Transverse colon (tissue), 4 donors: ENCODE measurements around the gene ABCA5. TPM values are rescaled to one million over a fixed set of nuclear protein-coding genes. Genes with fewer than 3 reads are reported as not detected.

Experiments used
- DNase-seq: peaks from one replicate; pipeline ENCODE4 v3.0.0-alpha.2; 2019
- H3K27ac ChIP-seq, 4 donors: fragments of 200-600 bp; sonication (generic); 2 replicates each; pipeline ENCODE4 v1.5.1; 2016 to 2018; ENCODE audit warnings: inconsistent platforms in 4 of 4
- H3K27me3 ChIP-seq: fragments of 200-600 bp; sonication (generic); 2 replicates; pipeline ENCODE4 v1.5.1; 2017; ENCODE audit warnings: inconsistent platforms
- H3K36me3 ChIP-seq, 4 donors: fragments of 200-600 bp; sonication (generic); 2 replicates each; pipeline ENCODE4 v1.5.1; 2017 to 2019; ENCODE audit warnings: inconsistent platforms in 4 of 4
- H3K4me1 ChIP-seq, 4 donors: fragments of 200-600 bp; sonication (generic); 2 replicates each; pipeline ENCODE4 v1.5.1; 2017 to 2020; ENCODE audit warnings: inconsistent platforms in 4 of 4
- H3K4me3 ChIP-seq, 4 donors: fragments of 200-600 bp; sonication (generic); 1 replicate in 1 of 4; 2 replicates in 3 of 4; pipeline versions ENCODE4 v1.5.1 to v1.6.1; 2017 to 2019; ENCODE audit warnings: inconsistent platforms in 4 of 4
- H3K9me3 ChIP-seq, 2 donors: fragments of 200-600 bp; sonication (generic); 2 replicates each; pipeline ENCODE4 v1.5.1; 2017 to 2019; ENCODE audit warnings: inconsistent platforms in 2 of 2
- CTCF ChIP-seq, 5 experiments: fragments of 200-600 bp in 3 of 5; fragments of 450-650 bp in 2 of 5; sonication (generic) in 3 of 5; IDR thresholded peaks; 1 replicate in 2 of 5; 2 replicates in 3 of 5; pipeline ENCODE4 v1.5.1; 2016 to 2017; ENCODE audit warnings: antibody characterized with exemption in 5 of 5, inconsistent platforms in 3 of 5, mild to moderate bottlenecking in 2 of 5, moderate library complexity in 1 of 5
- EP300 ChIP-seq: sonication (generic); formaldehyde crosslinking; IDR thresholded peaks from one replicate; pipeline ENCODE4 v1.6.1; 2017; ENCODE audit warnings: antibody characterized with exemption, low read depth
- POLR2A ChIP-seq: fragments of 450-650 bp; IDR thresholded peaks from one replicate; pipeline ENCODE4 v1.6.1; 2016; ENCODE audit warnings: antibody characterized with exemption, mild to moderate bottlenecking, moderate library complexity
- POLR2AphosphoS5 ChIP-seq, 3 donors: sonication (generic); formaldehyde crosslinking; IDR thresholded peaks; one replicate each; pipeline ENCODE4 v1.6.1; 2016; ENCODE audit warnings: antibody characterized with exemption in 3 of 3
- WGBS, 2 donors: methylation state at CpG; one replicate each; pipeline ENCODE4 v1.1.5; 2018; ENCODE audit warnings: low coverage in 1 of 2; 5-methylcytosine and 5-hydroxymethylcytosine counted together
- in situ Hi-C, 4 donors: fragments of 200-750 bp; cut with MboI; loops; one replicate each; pipeline versions ENCODE4 v1.15.0 to v1.15.1; 2017; ENCODE audit warnings: low sequenced_read_pairs in 3 of 4, low pct_ligation_motif_present in 1 of 4, low pct_unique_long_range_greater_than_20kb in 1 of 4
- intact Hi-C: fragments of 100-400 bp; cut with DNase I; formaldehyde crosslinking; loops from one replicate; pipeline ENCODE4 v1.15.1; 2023; ENCODE audit warnings: low total_unique reads
- total RNA-seq, 4 donors: library from RNA; depleted of rRNA; stranded (reverse); fragments of >200 nt; gene quantifications; one replicate each; pipeline ENCODE4 v1.1.0, GENCODE V29; 2016

Gene ABCA5
- total RNA-seq, 4 donors from 2014 or later = 17.3 to 173 (median 125) TPM

- Histone ChIP-seq H3K9me3 (no peaks in the 10 kb centered on the region), H3K4me3 (no peak overlapping the region), H3K4me1 (no peaks in the 10 kb centered on the region), H3K27me3 (no peaks in the 10 kb centered on the region), H3K36me3 (peaks cover 0 to 19% (median 0%) of the 10 kb centered on the region in 4 donors), H3K27ac (no peak overlapping the region)
- DNase-seq = no peak
- intact Hi-C loops (loop anchor here (5.0 kb wide), 1 partner anchor 464 kb away; no protein-coding TSS in a partner anchor), in situ Hi-C loops (loop anchor here in 3 of 4 donors (10.0 to 25.0 kb wide), 2 partner anchors 471 to 709 kb away; no protein-coding TSS in a partner anchor)
- WGBS, 2 donors = 53 to 75% methylated on average over 1 of the region's 1 CpG
- TF ChIP-seq CTCF (IDR thresholded peaks at IDR 0.05) = no peak
- TF ChIP-seq EP300 = no peak
- TF ChIP-seq POLR2AphosphoS5 (IDR thresholded peaks at IDR 0.05) = no peak
- TF ChIP-seq POLR2A = no peak
Observed at GRCh38 chr17:69246202-69246601, 80.7 kb downstream of the ABCA5 start.

GRCh38 chr17:69245617-69246016 lies 81.3 kb downstream of the ABCA5 start:
- TF ChIP-seq CTCF (IDR thresholded peaks at IDR 0.05) = no peak
- no peak for TF ChIP-seq POLR2A
- no peak for TF ChIP-seq POLR2AphosphoS5 (IDR thresholded peaks at IDR 0.05)
- no peak for TF ChIP-seq EP300
- in situ Hi-C loops = loop anchor here in 3 of 4 donors (10.0 to 25.0 kb wide), 2 partner anchors 471 to 708 kb away; no protein-coding TSS in a partner anchor
- WGBS, 2 donors = 64 to 77% methylated on average over 2 of the region's 2 CpGs
- Histone ChIP-seq H3K9me3 (no peaks in the 10 kb centered on the region), H3K4me3 (no peak overlapping the region), H3K27me3 (no peaks in the 10 kb centered on the region), H3K27ac (no peak overlapping the region), H3K4me1 (no peaks in the 10 kb centered on the region), H3K36me3 (peaks cover 0 to 13% (median 0%) of the 10 kb centered on the region in 4 donors)
- intact Hi-C loops = loop anchor here (5.0 kb wide), 1 partner anchor 463 kb away; no protein-coding TSS in a partner anchor
- no peak for DNase-seq

- no peak for DNase-seq
- no peak for TF ChIP-seq CTCF (IDR thresholded peaks at IDR 0.05)
- no peak for TF ChIP-seq POLR2A
- no peak for TF ChIP-seq EP300
- TF ChIP-seq POLR2AphosphoS5 (IDR thresholded peaks at IDR 0.05) = no peak
- no peaks in the 10 kb centered on the region for H3K27me3 ChIP-seq
- no peak overlapping the region for H3K27ac ChIP-seq
- no peaks in the 10 kb centered on the region for H3K36me3 ChIP-seq
- WGBS, 2 donors = 80 to 87% methylated on average over 8 of the region's 8 CpGs
- intact Hi-C loops = loop anchor here (5.0 kb wide), 1 partner anchor 468 kb away; no protein-coding TSS in a partner anchor
- in situ Hi-C loops = loop anchor here in 3 of 4 donors (5.0 to 25.0 kb wide), 3 partner anchors 463 to 703 kb away; no protein-coding TSS in a partner anchor
- peaks cover 0 to 6% (median 0%) of the 10 kb centered on the region in 4 donors for H3K4me1 ChIP-seq
- H3K4me3 ChIP-seq = no peak overlapping the region
- no peaks in the 10 kb centered on the region for H3K9me3 ChIP-seq
Observed at GRCh38 chr17:69239611-69240600, 87.0 kb downstream of the ABCA5 start.

DNA sequence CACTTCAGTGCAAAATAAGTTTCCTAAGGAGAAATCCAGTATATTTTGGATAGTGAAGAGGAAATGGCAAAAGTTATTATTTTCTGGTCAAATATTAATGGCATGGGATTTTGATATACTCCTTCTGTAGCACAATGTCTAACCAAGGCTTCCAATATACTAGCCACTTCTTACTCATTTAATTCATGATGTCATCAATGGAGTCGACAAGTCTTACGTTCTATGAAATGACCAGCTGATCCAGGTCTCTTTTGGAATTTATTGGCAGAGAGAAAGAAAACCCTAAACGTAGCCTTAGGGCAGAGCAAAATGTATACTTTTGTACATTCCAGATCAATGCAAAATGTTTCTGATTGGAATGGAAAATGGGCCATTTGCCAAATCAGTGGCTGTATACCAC lies 90.0 kb downstream of the ABCA5 start:
- no peaks in the 10 kb centered on the region for H3K27me3 ChIP-seq
- no peak for DNase-seq
- WGBS, 2 donors = 82 to 88% methylated on average over 3 of the region's 3 CpGs
- peaks cover 9 to 10% of the 10 kb centered on the region in 2 donors for H3K9me3 ChIP-seq
- no peak overlapping the region for H3K27ac ChIP-seq
- intact Hi-C loops = loop anchor here (5.0 kb wide), 1 partner anchor 465 kb away; no protein-coding TSS in a partner anchor
- in situ Hi-C loops = loop anchor here in 3 of 4 donors (25.0 kb wide), 1 partner anchor 700 kb away; no protein-coding TSS in a partner anchor
- H3K4me3 ChIP-seq = no peak overlapping the region
- H3K4me1 ChIP-seq = peaks cover 0 to 6% (median 0%) of the 10 kb centered on the region in 4 donors
- TF ChIP-seq POLR2A (no peak), POLR2AphosphoS5 (IDR thresholded peaks at IDR 0.05) (no peak), CTCF (IDR thresholded peaks at IDR 0.05) (no peak), EP300 (no peak)
- no peaks in the 10 kb centered on the region for H3K36me3 ChIP-seq
